HG02763 (cell line): ENCODE results near the gene DLX1.
"Not testable (repeated sequence)": the region's sequence is repeated elsewhere in the genome, so short reads cannot be mapped to it uniquely, and the experiment has no call there.

Source experiments
- ATAC-seq: cut with Tn5 transposase; IDR thresholded peaks from one replicate; pipeline ENCODE4 v1.9.1; 2021; ENCODE audit warnings: mild to moderate bottlenecking, moderate library complexity; ENCODE audit not compliant: unreplicated experiment

DLX1 gene

GRCh38 chr2:172085460-172086159 is at the start of gene DLX1:
TSS of gene DLX1 (plus strand) at chr2:172085507. CDS start at chr2:172085678, 171 bp downstream.
- no peak for ATAC-seq

GRCh38 chr2:172038121-172038520 is 47.2 kb upstream of the DLX1 start:
- no peak for ATAC-seq

GRCh38 chr2:172038604-172039003 is 46.7 kb upstream of the DLX1 start:
- ATAC-seq = no peak

- ATAC-seq = no peak
Observed at GRCh38 chr2:172039011-172039704, 46.1 kb upstream of the DLX1 start.

- ATAC-seq = no peak
Observed at GRCh38 chr2:172040311-172040710, 45.0 kb upstream of the DLX1 start.

GRCh38 chr2:172046080-172046678 is 39.1 kb upstream of the DLX1 start:
- ATAC-seq = no peak

- ATAC-seq = no peak
Observed at GRCh38 chr2:172046866-172047565, 38.3 kb upstream of the DLX1 start.

GRCh38 chr2:172047566-172048507 is 37.5 kb upstream of the DLX1 start:
- ATAC-seq = no peak

GRCh38 chr2:172048508-172049503 is 36.5 kb upstream of the DLX1 start:
- ATAC-seq = no peak

GRCh38 chr2:172049567-172050120 is 35.7 kb upstream of the DLX1 start:
- ATAC-seq = no peak

- ATAC-seq = no peak
Observed at GRCh38 chr2:172050479-172051125, 34.7 kb upstream of the DLX1 start.

GRCh38 chr2:172052000-172052983 is 33.0 kb upstream of the DLX1 start:
- ATAC-seq = no peak

- ATAC-seq = no peak
Observed at GRCh38 chr2:172053486-172053885, 31.8 kb upstream of the DLX1 start.

- no peak for ATAC-seq
Observed at GRCh38 chr2:172056293-172056692, 29.0 kb upstream of the DLX1 start.

- no peak for ATAC-seq
Observed at GRCh38 chr2:172058660-172059059, 26.6 kb upstream of the DLX1 start.

GRCh38 chr2:172060118-172060517 is 25.2 kb upstream of the DLX1 start:
- ATAC-seq = not testable (repeated sequence)

- ATAC-seq = no peak
Observed at GRCh38 chr2:172062402-172063004, 22.8 kb upstream of the DLX1 start.
